Hepatic stellate cell (primary cell): Measurements from ENCODE around the gene ZNF521.

Experiments
- DNase-seq: peaks from one replicate; pipeline ENCODE4 v3.0.0; 2011; ENCODE audit warnings: low spot score

Gene ZNF521

DNA sequence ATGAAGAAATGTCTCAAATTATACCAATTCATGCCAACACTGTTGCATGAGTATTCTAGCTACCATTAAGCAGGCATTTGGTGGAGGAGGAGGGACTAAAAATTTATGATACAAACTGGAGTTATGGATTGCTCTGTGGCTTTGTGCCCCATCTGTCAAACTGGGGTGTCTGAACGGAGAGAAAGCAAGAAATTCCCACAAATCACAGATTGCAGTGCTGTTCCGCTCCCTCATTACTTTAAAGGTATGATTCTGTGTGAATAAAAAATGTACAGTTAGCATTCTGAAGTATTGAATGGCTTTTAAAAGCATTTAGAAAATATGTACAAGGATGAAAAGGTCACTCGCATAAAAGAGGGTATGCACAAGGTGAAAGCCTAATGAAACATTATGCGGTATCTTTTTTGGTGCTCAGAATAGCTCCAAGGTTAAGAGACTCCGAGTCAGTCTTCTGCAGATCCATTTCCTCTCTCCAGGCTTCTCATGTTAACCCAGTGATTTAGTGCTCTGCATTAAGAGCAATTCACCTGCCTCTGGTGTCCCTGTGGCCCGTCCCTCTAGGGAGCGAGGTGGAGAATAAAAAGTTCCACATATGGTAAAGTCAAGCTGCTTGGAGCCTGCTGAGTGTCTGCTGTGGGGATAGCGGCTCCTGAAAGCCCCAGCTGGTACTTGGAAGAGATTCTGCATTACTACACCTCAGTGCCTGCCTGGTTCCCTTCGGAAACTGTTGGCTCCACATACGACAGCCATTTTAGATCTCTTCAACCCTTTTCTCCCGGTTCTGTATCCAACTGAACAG is 184.2 kb downstream of the ZNF521 start:
- no peak for DNase-seq

DNA sequence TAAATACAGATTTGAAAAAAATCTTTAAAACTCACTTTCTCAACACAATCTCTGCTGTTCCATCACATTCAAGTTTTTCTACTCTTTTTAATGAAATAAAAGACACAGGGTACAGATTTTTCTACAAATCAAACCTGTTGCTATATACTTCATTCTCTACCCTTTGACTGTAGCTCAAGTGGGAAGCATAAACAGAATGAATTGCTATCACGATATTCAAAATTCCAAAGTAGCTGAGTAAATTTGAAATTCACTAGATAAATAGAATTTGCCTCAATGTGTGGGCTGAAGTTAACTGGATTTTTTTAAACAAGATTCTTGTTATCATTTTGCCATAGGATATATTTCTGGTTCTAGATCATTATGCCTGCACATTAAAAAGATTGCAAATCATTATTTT is 185.9 kb downstream of the ZNF521 start:
- DNase-seq = peak; percentile 4

DNA sequence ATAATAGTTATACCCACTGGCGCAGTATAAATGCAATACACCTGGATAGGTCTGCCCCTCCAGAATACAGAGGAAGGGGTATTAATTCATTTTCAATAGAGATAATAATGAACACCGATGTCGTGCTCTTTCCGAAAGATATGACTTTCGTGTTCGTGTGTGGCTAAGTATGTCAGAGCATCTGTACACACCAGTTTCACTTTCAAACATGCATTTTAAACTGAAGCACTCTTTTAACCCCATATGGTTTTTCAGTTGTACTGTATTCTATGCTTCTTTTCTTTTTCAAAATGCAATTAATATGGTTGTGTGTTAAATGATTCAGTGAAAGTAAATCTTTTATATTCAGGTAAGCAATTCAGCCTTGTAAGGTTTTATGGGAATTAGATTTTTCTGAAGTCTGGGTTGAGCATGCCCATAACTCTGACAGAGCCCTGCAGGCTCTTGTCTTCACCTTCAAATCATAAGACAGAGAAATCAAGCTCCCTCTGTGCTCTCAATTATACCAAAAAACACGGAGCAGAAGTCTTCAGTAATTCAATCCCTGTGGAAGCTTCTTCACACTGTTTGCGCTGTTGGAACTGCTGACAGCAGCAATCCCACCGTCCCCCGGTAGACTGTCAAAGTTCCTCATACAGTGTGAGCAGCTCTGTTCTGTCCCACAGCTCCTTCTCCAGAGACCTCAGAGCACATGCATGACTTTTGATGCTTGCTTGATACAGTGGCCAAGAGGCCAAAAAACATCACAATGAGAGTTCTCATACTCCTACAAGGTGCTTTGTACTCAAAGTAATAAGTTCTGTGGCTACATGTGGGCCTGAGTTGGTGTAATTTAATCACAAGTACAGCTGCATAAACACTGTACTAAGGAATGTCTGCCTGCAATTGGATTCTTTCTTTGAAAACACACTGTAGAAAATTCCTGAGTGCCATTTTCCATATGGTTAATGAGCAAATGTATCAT is 186.8 kb downstream of the ZNF521 start:
- peak; percentile 14 for DNase-seq

DNA sequence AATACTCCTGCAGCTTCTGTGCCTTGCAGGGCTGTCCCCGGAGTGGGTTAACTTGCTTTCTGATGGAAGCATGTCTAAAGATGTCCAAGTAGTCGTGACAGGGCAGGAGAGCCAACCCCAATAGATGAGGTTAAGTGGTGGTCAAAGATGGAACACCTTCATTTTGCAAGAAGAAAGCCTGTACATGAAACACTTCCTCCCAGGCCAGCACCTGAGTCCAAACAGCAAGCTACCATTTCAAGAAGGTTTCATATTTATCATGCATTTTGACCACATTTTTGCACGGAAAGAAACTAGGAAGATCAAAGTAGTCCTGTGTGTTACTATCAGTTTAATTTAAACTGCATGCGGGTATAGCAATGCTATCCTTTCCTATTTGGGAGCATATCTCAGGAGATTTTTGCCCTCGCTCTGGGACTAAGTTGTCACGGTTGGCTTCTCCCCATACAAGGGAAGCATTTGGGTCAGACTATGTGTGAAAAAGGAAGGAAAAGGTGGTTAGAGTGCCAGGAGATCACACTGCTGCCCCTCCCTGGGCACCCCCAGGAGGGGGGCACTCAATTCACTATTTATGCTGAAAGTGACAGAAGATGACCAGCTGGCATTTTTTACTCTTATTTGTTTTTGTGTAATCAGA is 187.6 kb downstream of the ZNF521 start:
- DNase-seq = no peak

DNA sequence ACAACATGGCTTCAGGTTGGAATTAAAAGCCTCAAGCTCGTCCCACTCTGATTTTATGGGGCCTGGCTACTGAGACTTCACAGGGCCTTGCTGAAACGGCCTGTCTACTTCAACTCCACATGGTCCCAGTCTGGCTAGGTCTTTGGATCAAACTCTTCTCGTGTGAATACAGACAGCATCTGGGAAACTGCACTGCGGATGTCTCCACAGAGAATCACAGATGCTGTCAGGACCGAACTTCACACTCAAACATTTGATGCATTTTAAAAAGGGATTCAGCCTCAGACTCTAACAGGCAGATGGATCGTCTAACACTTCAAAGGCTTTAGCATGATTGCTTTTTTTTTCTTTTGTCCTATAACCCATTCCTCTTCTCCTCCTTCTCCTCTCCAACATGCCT is 198.5 kb downstream of the ZNF521 start:
- no peak for DNase-seq

DNA sequence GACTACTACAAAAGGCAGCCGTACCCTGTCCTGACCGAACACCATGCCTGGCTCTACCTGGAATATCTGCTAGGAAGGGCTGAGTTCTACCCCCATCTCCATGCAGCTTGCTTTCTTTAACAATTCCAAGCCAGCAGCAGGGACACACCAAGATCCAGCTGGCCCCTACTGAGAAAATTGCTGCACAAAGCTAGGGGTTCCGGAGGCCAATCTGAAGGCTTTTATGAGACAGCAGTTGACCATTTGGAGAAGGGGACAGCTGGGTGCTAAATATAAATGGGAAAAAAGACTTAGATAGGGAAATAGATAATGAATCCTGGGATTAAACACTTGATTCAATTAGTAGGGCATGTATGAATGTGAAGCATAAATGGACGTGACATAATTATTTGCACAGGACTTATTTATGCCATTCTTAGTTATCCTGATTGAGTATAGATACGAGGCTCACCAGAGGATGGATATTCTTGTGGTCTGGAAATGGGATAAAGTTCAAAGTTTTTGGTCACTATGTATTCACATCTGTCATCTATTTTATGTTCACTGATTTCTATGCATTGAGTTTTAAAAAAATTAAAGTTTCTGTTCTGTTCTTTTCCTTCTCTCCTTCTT is 204.0 kb downstream of the ZNF521 start:
- DNase-seq = no peak

DNA sequence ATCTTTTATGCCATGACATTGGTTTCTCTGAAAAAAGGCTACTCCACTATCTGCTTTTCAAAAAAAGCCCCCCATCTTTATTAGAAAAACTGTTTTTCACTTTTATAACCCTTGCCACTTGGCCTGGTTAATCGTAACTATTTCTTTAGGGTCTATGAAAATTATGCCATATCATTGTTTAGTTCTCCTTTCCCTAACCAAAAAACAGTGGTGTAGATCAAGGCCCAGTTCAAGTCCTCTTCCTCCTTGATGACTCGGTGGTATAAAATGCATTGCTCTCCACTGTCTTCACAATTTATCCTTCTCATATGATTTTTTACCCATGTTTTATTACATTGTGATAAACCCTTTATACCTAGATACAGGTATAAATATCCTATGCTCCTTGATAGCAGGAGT is 205.5 kb downstream of the ZNF521 start:
- DNase-seq = no peak

DNA sequence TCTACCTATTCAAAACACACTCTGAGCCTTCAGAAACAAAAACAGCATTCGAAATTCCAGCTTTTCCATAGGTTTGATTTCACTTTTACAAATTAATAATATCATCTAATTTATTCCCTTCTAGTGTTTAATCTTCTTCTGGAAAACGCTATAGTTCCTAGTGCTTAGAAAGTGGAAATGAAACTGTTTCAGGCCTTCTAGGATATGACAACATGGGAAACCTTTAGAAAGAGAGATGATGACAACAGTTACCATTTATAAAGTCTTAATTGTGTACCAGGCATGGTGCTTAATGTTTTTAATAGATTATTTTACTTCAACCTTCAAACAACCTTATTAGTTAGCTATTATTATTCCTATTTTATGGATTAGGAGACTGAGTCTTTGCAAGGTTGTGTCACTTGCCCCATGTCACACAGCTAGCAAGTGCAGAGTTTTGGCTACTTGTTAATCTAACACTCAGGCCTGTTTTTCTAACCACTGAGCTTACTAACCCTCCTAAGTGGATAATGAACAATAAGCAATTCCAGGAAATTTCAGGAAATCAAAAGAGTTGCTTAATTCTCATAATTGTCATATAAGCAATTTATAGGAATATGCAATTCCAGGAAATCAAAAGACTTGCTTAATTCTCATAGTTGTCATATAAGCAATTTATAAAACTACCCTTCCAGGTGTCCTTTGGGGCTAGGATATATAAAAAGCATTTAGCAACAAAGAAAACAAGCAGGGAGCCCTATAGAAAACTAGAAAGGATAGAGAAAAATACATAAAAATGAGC is 206.0 kb downstream of the ZNF521 start:
- no peak for DNase-seq

DNA sequence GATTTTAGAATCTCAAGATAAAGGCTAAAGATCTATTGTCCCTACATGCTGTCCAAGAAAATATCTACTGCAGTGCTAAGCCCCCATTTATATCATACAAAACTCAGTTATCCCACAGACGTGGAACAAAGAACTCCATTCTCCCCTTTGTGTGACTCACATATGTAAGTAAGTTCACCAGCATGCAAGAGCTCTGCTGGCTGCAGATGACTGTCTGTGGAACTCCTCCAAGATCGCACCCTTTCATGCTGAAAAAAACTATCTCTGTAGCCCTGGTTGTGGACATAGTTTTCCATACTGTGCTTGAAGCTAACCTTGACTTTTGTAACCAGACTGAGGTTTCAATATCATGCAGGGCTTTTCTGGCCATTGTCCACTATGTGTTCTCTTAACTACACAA is 207.1 kb downstream of the ZNF521 start:
- DNase-seq = peak; percentile 5

DNA sequence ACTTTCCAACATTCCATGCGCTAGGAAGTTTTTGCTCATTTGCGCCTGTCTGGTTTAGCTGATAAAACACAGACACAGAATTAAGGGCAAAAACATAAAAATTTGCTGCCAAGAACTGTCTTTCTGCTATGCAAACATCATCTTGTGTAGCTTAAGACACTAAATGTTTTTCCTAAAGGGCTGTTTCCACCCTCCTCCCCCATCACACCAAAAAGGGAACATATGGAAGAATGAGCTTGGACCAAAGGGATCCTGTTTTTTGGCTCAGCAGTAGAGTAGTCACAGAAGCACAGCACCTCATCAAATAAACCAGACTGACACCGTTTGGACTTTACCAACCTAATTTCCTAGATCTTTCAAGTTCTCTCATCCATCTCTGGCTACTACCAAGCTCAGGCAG is 210.1 kb downstream of the ZNF521 start:
- no peak for DNase-seq

DNA sequence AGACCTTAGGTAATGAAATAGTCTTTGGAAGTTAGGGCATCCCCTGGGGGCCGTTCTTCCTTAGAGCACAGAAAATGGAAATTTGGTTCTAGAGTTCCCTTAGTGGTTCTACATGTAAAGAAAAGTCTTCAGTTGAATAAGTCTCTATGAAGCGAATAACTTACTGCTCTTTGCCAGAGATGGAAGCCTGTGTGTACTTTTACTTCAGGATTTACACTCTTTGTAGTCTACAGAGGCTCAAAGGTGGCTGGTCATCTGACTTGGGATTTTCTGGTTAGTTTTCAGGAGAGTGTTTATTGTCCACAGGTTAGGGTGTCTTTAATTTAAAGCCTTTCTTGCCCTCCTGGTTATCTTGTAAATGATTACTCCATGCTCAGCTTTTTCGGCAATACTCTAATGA is 210.6 kb downstream of the ZNF521 start:
- no peak for DNase-seq

DNA sequence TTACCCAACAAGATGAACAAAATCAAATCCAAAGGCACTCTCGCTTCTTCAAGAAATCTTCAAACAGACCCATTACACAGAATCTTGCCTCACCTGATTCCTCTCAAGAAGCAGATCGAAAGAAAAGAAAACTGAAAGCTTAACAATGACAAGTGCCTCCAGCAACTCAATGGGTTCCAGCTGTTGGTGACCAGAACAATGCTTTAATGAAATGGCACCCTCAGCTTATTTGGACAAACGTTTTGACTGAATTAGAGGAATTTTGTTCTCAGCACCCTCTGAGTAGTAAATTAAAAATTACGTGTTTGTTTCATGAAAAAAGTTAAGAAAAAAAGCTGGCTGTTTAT is 211.0 kb downstream of the ZNF521 start:
- no peak for DNase-seq

DNA sequence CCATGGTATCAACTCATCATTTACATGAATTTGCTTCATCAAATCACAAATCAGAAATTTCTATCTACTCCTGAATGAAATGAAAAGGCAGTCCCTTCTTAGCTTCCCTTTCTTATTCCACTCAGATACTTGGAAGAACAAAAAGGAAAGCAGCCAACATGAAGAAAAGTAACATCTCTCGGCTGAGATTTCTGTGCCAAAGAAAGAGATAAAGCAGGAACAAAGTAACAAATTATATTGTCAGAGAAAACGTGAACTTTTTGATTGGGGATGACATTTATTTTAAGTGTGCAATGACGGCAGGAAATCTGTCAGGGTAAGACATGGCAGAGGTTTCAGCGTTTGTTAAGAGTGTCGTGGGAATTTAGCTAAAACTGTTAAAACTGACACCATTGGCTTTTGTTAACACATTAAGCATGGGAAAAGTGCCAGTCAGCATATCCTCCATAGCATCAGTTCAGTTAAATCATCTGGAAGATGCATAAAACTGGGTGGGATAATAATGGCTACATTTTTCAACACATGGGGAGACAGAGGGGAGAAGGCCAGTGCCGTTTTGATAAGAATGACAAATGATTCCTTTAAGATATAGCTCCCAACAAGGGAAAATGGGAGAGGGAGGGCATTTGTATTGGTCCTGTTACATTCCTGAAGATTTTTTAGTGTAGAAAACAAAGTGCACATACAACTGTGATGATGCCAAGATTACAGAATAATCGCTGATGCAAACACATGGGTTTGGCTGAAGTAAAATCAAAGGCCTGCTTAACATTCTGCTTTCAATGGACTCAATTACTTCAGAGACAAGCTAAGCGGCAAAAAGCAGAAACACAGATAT is 211.6 kb downstream of the ZNF521 start:
- no peak for DNase-seq

DNA sequence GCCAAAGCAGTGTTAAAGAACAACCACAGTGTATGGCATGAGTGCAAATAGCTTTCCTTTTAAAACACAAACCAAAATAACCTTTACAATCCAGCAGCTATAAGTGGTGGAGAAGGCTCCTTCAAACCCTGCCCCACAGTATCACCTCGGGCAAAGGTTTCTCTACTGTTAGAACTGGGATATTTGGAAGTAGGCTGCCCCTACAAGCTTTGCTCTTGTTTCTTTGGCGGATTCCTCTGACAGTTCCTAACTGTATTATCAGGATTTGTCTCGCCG is 214.8 kb downstream of the ZNF521 start:
- DNase-seq = no peak

DNA sequence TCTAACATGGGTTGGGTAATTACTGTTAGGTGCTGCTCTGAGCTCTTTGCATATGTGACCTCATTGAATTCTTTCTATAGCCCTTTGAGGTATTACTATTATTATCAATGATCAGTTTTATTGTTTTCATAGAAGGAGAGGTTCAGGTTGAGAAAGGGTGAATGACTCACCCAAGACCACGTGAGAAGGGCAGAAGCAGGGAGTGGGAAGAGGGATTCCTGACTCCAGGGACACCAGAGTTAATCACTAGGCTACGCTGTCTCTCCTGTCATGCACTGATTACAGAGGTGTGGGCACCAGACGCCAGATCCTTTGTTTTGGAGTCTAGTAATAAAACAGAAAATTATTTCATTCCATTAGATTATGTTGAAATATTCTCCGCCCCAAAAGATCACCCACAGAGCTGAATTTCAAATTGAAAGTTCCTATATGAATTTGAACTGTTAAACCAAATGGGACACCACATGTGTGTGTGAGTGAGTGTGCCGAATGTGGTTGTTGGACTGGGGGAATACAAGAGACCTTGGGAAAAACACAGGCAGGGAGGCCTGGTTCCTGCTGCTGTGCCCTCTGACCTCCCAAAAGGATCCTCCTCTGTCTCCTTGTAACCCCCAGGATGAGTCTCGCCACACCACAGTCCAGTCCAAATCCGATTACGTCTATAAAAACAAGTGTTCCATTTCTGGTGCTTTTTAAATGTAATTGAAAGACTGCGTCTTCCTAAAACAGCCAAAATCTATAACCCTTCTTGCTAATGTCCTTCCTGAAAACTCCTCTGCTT is 215.4 kb downstream of the ZNF521 start:
- no peak for DNase-seq

DNA sequence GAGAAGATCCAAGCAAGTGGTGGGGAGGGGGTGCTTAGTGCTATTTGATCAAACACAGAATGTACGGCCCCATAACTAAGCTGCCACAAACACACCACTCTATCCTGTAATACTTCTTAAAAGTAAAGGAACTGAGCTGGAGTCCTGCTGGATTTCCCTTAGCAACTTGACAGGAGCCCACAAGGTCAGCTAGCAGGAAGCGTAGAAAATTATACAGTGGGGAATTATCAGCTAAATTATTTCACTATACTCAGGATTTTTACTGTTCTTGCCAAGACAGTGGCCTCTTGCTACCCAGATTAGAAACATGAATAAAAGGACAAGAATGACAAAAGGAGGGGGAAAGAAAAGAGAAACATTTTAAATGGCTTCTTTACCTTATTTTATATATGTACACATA is 217.1 kb downstream of the ZNF521 start:
- DNase-seq = no peak

DNA sequence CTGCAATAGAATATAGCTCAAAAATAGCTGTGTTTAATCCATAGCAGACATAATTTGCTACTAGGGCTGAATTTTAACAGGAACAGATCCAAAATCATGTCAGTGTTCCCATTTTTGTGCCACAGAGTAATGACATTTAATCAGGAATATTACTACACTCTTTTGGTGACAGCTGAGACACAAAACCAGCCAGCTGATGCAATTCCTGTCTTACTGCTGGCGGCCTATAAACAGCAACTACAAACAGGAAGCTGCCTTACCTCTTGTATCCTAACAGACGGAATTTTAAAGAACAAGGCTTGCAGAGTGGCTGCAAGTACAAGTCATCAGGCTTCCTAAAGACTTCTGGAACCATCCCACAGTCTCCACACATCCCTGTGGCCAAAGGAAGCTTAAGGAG is 218.1 kb downstream of the ZNF521 start:
- DNase-seq = no peak

DNA sequence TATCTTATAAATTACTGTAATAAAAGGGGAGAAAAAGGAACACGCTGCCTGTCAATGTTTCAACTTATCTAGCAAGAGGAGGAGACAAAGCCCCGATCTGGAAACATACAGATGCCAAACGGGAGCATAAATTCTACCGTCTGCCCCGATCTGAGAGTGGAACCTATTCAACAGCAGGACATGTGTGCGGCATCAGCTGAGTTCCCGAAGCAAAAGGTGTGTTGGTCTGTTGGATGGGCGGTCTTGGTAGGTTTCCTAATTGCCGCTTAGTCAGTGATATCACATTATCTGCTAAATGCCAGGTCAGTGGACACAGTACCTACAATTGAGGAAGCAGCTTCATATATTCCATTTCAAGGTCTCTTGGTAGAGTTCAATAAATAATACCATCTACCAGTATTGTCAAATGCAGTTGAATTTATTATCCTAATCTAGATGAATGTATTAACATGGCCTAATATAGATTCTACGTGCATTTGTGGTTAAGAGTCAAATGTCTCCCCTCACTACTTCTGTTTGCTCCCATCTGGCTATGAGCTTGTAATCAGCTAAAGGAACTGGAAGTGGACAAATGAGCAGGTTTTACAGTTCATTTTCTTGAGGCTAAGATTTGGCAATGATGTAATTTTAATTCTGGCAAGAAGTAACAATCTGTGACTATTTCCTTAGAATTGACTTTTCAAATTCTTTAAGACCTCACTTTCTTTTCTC is 219.0 kb downstream of the ZNF521 start:
- no peak for DNase-seq

DNA sequence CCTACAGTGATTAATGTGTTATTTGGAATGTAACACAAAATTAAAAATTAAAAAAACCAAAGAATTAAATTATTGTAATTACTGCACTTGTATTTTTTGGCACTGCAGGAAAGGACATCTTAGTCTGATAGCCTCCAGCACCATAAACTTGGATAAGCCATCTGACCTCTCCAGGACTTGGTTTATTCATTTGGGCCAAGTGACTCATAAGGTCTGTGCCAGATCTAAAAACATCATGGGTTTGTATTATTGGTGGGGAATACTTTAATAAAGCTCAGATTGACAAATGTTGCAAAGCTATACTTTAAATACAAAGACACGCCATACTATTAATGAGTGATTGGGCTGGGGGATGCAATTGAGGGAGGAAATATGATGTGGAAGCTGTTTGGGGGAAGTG is 225.2 kb downstream of the ZNF521 start:
- DNase-seq = no peak

DNA sequence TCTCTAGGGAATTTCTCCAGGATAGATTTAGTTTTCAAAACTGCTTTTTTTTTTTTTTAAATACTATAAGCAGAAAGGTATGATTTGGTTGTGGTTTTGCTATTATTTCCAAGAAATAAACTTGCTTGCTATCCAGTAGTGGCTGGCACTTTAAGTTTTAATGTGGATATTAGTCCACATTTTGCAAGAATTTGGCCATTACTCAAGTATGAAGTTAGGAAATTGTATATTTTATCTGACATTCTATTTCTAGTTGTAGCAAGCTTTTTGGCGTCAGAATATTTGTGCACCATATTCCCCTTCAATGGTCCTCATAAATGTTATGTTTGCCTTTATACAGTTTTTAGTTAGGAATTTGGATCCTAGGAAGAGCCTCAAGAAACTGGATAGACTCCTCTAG is 226.3 kb downstream of the ZNF521 start:
- no peak for DNase-seq
